Activated T-helper 2 cell treated with anti-CD3 and anti-CD28 coated beads, Interferon-gamma antibody, Interleukin-2, Interleukin-4, amounts not matched to agents 10 μg/mL and 5 μg/mL and 100 μg/mL, durations not matched to agents 14 hours and 24 hours and 36 hours (primary cell): ENCODE data around the gene EEF1B2. TPM values are rescaled to one million over a fixed set of nuclear protein-coding genes. Genes with fewer than 3 reads are reported as not detected.
"Not testable (repeated sequence)": the region's sequence is repeated elsewhere in the genome, so short reads cannot be mapped to it uniquely, and the experiment has no call there.

Experiments used
- DNase-seq: peaks from one replicate; pipeline ENCODE4 v3.0.0; 2021; ENCODE audit warnings: low spot score
- H3K27ac Mint-ChIP-seq: one replicate; pipeline ENCODE4 v1.8.0; 2021; ENCODE audit warnings: mixed read lengths
- H3K27me3 Mint-ChIP-seq: one replicate; pipeline ENCODE4 v1.8.0; 2021; ENCODE audit warnings: low read depth, mixed read lengths
- H3K36me3 Mint-ChIP-seq: one replicate; pipeline ENCODE4 v1.8.0; 2021; ENCODE audit warnings: low read depth, mixed read lengths
- H3K4me1 Mint-ChIP-seq: one replicate; pipeline ENCODE4 v1.8.0; 2021; ENCODE audit warnings: low read depth, mixed read lengths
- H3K4me3 Mint-ChIP-seq: one replicate; pipeline ENCODE4 v1.8.0; 2021; ENCODE audit warnings: low read depth, mild to moderate bottlenecking, moderate library complexity, mixed read lengths
- H3K9me3 Mint-ChIP-seq: one replicate; pipeline ENCODE4 v1.8.0; 2021; ENCODE audit warnings: mixed read lengths
- intact Hi-C: fragments of 100-400 bp; cut with micrococcal nuclease; formaldehyde crosslinking; loops from one replicate; pipeline ENCODE4 v1.15.1; 2023
- total RNA-seq: library from RNA; stranded (reverse); gene quantifications from 2 replicates; pipeline ENCODE4 v1.2.3, GENCODE V29; 2022

The EEF1B2 gene
- total RNA-seq, 1 donor from 2014 or later: 724 TPM

GRCh38 chr2:206150631-206151030 is 9.1 kb upstream of the EEF1B2 start:
- H3K4me3 Mint-ChIP-seq: no peak overlapping the region
- no peaks in the 10 kb centered on the region for H3K27me3 Mint-ChIP-seq
- no peaks in the 10 kb centered on the region for H3K9me3 Mint-ChIP-seq
- H3K36me3 Mint-ChIP-seq: peaks cover 58% of the 10 kb centered on the region
- H3K4me1 Mint-ChIP-seq: peaks cover 12% of the 10 kb centered on the region
- intact Hi-C loops: loop anchor here (10.0 kb wide), 1 partner anchor 1374 kb away; the partner anchor contains the start of gene CREB1
- H3K27ac Mint-ChIP-seq: no peak overlapping the region
- no peak for DNase-seq

DNA sequence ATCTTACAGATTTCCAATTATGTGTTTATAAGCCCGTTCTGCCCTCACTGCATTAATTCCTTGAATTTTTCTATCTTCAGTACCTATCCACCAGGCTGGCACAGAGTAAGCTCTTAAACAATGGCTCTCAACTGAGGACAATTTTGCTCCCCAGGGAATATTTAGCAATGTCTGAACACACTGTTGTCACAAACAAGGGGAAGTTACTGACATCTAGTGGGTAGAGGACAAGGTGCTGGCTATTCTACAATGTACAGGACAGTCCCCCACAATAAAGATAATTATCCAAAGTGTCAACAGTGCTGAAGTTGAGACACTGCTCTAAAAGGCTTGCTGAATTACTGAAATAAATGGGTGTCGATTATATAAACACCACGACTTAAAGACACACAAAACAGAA is 5.5 kb upstream of the EEF1B2 start:
- Mint-ChIP-seq H3K27ac (no peak overlapping the region), H3K4me3 (no peak overlapping the region)

DNA sequence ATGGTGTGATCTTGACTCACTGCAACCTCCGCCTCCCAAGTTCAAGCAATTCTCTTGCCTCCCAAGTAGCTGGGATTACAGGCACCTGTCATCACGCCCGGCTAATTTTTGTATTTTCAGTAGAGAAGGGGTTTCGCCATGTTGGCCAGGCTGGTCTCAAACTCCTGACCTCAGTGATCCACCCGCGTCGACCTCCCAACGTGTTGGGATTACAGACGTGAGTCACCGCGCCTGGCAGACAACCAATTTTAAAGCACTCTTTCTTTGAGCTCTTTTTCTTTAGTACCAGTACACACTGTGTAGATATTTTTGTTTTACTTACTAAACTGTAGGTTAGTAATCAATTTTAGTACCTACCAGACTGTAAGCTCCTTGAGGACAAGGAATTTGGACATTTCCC is 2.7 kb upstream of the EEF1B2 start:
- intact Hi-C loops: loop anchor here (10.0 kb wide), 1 partner anchor 1368 kb away; the partner anchor contains the start of gene CREB1
- H3K4me1 Mint-ChIP-seq: peaks cover 21% of the 10 kb centered on the region
- H3K4me3 Mint-ChIP-seq: not testable (repeated sequence)

More for the DNA sequence above, 5.5 kb upstream of the EEF1B2 start:
- intact Hi-C loops: loop anchor here (10.0 kb wide), 1 partner anchor 1371 kb away; the partner anchor contains the start of gene CREB1
- H3K9me3 Mint-ChIP-seq: no peaks in the 10 kb centered on the region
- no peak for DNase-seq
- peaks cover 20% of the 10 kb centered on the region for H3K4me1 Mint-ChIP-seq
- H3K36me3 Mint-ChIP-seq: peaks cover 47% of the 10 kb centered on the region
- H3K27me3 Mint-ChIP-seq: no peaks in the 10 kb centered on the region

GRCh38 chr2:206158563-206159345 is 941 bp upstream of the EEF1B2 start:
- DNase-seq: no peak
- H3K4me3 Mint-ChIP-seq: peak overlapping the region; percentile 98
- intact Hi-C loops: loop anchor here (1.0 to 10.0 kb wide), 4 partner anchors 72 to 1366 kb away; partner anchors contain the start of genes CREB1, INO80D and ZDBF2
- H3K36me3 Mint-ChIP-seq: peaks cover 69% of the 10 kb centered on the region
- H3K4me1 Mint-ChIP-seq: peaks cover 36% of the 10 kb centered on the region
- no peaks in the 10 kb centered on the region for H3K27me3 Mint-ChIP-seq
- H3K9me3 Mint-ChIP-seq: no peaks in the 10 kb centered on the region
- peak overlapping the region; percentile 98 for H3K27ac Mint-ChIP-seq

More for the DNA sequence above, 2.7 kb upstream of the EEF1B2 start:
- DNase-seq, H3K9me3 Mint-ChIP-seq, H3K27me3 Mint-ChIP-seq: not testable (repeated sequence)
- Mint-ChIP-seq H3K36me3 (peaks cover 52% of the 10 kb centered on the region), H3K27ac (peak overlapping the region; percentile 22)

DNA sequence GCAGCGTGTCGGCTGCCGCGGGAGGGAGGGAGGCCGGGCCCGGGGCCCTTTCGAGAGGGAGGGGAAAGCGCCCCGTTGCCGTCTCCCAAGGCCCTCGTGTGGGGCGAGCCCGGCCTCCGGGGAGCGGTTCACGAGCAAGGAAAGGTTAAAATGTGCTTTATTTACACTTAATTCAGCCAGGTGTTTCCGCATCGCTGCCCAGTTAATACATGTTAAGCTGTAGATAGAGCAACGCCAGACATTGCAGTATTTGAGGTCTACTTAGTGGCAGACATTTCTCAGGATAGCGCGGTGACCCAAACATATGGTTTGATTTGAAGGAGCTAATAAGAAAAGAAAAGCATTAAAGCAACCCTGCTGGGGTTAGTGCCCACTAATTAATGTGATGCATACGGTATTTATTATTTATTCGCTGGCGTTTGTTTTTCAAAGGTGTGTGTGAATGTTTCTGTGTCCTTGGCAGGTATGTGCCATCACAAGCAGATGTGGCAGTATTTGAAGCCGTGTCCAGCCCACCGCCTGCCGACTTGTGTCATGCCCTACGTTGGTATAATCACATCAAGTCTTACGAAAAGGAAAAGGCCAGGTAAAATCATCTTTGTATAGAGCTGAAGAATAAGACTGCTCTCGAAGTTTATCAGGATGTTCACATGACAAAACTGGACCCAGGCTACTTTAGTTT is 571 bp downstream of the EEF1B2 start:
- intact Hi-C loops: loop anchor here (10.0 kb wide), 1 partner anchor 285 kb away; the partner anchor contains the start of gene ADAM23
- H3K9me3 Mint-ChIP-seq: no peaks in the 10 kb centered on the region

DNA sequence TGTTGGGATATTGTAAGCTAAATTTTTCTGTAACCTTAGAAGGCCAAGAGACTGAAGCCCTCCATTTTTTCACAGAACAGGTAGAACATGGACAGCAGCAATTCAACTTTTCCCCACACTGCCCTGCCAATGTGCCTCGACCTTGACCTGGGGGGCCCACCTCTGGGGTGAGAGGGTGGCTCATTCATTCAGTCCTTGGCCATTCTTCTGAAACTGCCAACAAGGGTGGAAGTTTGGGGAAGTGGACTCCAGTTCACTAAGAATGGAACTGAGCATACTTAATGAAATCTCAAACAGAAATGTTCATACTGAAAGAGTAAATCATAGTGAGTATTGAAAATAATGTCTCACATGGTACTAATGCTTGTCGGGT is 1.1 kb downstream of the EEF1B2 start:
- Mint-ChIP-seq H3K4me3 (peak overlapping the region; percentile 98), H3K4me1 (peaks cover 36% of the 10 kb centered on the region), H3K9me3 (no peaks in the 10 kb centered on the region), H3K27me3 (no peaks in the 10 kb centered on the region), H3K36me3 (peaks cover 68% of the 10 kb centered on the region), H3K27ac (peak overlapping the region; percentile 98)
- intact Hi-C loops: loop anchor here (10.0 kb wide), 1 partner anchor 284 kb away; the partner anchor contains the start of gene ADAM23
- DNase-seq: no peak

More for the DNA sequence above, 571 bp downstream of the EEF1B2 start:
- Mint-ChIP-seq H3K36me3 (peaks cover 68% of the 10 kb centered on the region), H3K27me3 (no peaks in the 10 kb centered on the region), H3K27ac (peak overlapping the region; percentile 98), H3K4me3 (peak overlapping the region; percentile 98), H3K4me1 (peaks cover 36% of the 10 kb centered on the region)
- DNase-seq: no peak

- intact Hi-C loops: loop anchor here (10.0 kb wide), 1 partner anchor 282 kb away; the partner anchor contains the start of gene ADAM23
- peak overlapping the region; percentile 98 for H3K4me3 Mint-ChIP-seq
- not testable (repeated sequence) for H3K27me3 Mint-ChIP-seq, DNase-seq, H3K9me3 Mint-ChIP-seq, H3K27ac Mint-ChIP-seq
- peaks cover 33% of the 10 kb centered on the region for H3K4me1 Mint-ChIP-seq
- peaks cover 64% of the 10 kb centered on the region for H3K36me3 Mint-ChIP-seq
Observed at GRCh38 chr2:206162401-206162800, 2.7 kb downstream of the EEF1B2 start.

DNA sequence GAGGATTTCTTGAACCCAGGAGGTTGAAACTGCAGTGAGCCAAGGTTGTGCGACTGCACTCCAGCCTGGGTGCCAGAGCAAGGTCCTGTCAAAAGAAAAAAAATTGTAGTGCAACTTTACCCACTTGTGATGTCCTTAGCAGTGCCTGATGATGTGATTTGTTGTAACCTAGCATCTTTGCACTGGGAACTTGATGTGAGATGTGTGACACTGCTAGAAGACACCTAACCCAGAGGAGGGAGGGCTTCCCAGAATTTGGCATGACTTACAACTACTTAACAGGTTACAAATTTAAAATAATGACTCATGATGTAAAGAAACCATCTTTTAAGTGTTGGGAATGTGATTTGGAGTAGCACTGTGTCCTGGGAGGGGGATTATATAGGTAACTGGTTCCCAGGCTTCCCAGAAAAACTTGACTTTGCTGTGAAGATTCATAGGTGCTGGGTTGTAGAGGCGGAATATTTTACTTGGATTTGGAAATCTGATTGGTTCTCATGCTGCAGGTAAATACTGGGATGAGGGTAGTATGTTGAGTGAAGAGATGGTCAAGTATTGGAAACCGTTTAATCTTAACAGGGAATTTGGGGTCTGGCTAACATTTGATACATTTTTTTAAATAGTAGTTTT is 3.7 kb downstream of the EEF1B2 start:
- no peaks in the 10 kb centered on the region for H3K9me3 Mint-ChIP-seq
- H3K27me3 Mint-ChIP-seq: no peaks in the 10 kb centered on the region
- H3K36me3 Mint-ChIP-seq: peaks cover 66% of the 10 kb centered on the region
- peak overlapping the region; percentile 98 for H3K4me3 Mint-ChIP-seq
- H3K27ac Mint-ChIP-seq: no peak overlapping the region
- intact Hi-C loops: loop anchor here (10.0 kb wide), 1 partner anchor 281 kb away; the partner anchor contains the start of gene ADAM23
- H3K4me1 Mint-ChIP-seq: peaks cover 28% of the 10 kb centered on the region
- no peak for DNase-seq

GRCh38 chr2:206164261-206164862 is 4.7 kb downstream of the EEF1B2 start:
- no peak overlapping the region for H3K27ac Mint-ChIP-seq
- H3K4me3 Mint-ChIP-seq: no peak overlapping the region
- intact Hi-C loops: loop anchor here (10.0 kb wide), 1 partner anchor 280 kb away; the partner anchor contains the start of gene ADAM23
- peaks cover 57% of the 10 kb centered on the region for H3K36me3 Mint-ChIP-seq
- peaks cover 28% of the 10 kb centered on the region for H3K4me1 Mint-ChIP-seq
- H3K27me3 Mint-ChIP-seq: no peaks in the 10 kb centered on the region
- DNase-seq: no peak
- H3K9me3 Mint-ChIP-seq: no peaks in the 10 kb centered on the region

DNA sequence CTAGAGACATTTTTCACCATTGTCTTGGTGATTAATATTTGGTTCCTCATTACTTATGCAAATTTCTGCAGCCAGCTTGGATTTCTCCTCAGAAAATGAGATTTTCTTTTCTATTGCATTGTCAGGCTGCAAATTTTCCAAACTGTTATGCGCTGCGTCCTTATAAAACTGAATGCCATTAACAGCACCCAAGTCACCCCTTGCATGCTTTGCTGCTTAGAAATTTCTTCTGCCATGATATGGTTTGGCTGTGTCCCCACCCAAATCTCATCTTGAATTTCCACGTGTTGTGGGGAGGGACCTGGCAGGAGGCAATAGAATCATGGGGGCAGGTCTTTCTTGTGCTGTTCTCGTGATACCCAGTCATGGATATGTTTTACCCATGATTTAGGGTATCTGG is 8.5 kb downstream of the EEF1B2 start:
- peaks cover 26% of the 10 kb centered on the region for H3K36me3 Mint-ChIP-seq
- not testable (repeated sequence) for H3K4me3 Mint-ChIP-seq, H3K27me3 Mint-ChIP-seq, H3K27ac Mint-ChIP-seq, DNase-seq, H3K9me3 Mint-ChIP-seq, H3K4me1 Mint-ChIP-seq
- intact Hi-C loops: loop anchor here (10.0 kb wide), 1 partner anchor 277 kb away; the partner anchor contains the start of gene ADAM23

DNA sequence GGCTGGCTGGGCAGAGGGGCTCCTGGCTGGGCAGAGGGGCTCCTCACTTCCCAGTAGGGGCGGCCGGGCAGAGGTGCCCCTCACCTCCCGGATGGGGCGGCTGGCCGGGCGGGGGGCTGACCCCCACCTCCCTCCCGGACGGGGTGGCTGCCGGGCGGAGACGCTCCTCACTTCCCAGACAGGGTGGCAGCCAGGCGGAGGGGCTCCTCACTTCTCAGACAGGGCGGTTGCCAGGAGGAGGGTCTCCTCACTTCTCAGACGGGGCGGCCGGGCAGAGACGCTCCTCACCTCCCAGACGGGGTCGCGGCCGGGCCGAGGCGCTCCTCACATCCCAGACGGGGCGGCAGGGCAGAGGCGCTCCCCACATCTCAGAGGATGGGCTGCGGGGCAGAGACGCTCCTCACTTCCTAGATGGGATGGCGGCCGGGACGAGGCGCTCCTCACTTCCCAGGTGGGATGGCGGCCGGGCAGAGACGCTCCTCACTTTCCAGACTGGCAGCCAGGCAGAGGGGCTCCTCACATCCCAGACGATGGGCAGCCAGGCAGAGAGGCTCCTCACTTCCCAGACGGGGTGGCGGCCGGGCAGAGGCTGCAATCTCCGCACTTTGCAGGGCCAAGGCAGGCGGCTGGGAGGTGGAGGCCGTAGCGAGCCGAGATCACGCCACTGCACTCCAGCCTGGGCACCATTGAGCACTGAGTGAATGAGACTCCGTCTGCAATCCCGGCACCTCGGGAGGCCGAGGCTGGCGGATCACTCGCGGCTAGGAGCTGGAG is 12.1 kb downstream of the EEF1B2 start:
- DNase-seq, H3K4me1 Mint-ChIP-seq, H3K4me3 Mint-ChIP-seq, H3K9me3 Mint-ChIP-seq, H3K27me3 Mint-ChIP-seq, intact Hi-C loops, H3K27ac Mint-ChIP-seq: not testable (repeated sequence)
- H3K36me3 Mint-ChIP-seq: peaks cover 13% of the 10 kb centered on the region
